ENCODE data around the gene PTPRH. TPM values are rescaled to one million over a fixed set of nuclear protein-coding genes. Genes with fewer than 3 reads are reported as not detected.
A peak's percentile ranks its signal among the peaks of the same experiment; 100 is the strongest.

PTPRH gene
- total and polyA plus RNA-seq, 3 donors from 2014 or later: 1.6 to 11.3 (median 6.0) TPM

DNA sequence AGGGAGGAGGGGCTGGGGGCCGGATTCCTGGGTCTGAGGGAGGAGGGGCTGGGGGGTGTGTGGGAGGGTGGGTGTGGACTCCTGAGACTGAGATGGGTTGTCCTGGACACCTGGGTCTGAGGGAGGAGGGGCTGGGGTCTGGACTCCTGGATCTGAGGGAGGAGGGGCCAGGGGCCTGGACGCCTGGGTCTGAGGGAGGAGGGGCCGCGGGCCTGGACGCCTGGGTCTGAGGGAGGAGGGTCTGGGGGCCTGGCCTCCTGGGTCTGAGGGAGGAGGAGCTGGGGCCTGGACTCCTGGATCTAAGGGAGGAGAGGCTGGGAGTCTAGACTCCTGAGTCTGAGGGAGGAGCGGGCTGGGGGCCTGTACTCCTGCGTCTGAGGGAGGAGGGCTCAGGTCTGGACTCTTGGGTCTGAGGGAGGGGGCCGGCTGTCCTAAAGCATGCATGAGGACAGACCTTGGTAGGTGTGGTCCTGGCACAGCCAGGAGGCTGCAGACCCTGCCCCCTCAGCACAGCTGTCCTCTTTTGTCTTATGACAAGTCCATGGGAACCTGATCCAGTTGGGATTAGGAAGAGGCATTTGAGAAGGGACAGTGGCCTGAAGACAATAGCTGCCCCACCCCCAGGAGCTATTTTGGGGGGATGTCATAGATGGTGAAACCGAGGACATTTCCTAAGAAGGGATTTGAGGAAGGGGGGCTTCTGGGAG is 61.6 kb downstream of the PTPRH start:
- no peak overlapping the region for H3K4me3 ChIP-seq
- H3K27ac ChIP-seq: no peak overlapping the region
- no peaks in the 10 kb centered on the region for H3K4me1 ChIP-seq
- DNase-seq: no peak
- no peaks in the 10 kb centered on the region for H3K36me3 ChIP-seq (ENCODE audit: low read depth, missing control alignments)
- TF ChIP-seq, protein P1, sequence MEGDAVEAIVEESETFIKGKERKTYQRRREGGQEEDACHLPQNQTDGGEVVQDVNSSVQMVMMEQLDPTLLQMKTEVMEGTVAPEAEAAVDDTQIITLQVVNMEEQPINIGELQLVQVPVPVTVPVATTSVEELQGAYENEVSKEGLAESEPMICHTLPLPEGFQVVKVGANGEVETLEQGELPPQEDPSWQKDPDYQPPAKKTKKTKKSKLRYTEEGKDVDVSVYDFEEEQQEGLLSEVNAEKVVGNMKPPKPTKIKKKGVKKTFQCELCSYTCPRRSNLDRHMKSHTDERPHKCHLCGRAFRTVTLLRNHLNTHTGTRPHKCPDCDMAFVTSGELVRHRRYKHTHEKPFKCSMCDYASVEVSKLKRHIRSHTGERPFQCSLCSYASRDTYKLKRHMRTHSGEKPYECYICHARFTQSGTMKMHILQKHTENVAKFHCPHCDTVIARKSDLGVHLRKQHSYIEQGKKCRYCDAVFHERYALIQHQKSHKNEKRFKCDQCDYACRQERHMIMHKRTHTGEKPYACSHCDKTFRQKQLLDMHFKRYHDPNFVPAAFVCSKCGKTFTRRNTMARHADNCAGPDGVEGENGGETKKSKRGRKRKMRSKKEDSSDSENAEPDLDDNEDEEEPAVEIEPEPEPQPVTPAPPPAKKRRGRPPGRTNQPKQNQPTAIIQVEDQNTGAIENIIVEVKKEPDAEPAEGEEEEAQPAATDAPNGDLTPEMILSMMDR (IDR thresholded peaks at IDR 0.05): no peak
- TF ChIP-seq POLR2A (IDR thresholded peaks at IDR 0.05): no peak
- intact Hi-C loops (cut with DNase I; ENCODE audit: low total_unique reads): no loop called here
- no peaks in the 10 kb centered on the region for H3K9me3 ChIP-seq
- 14 to 18% methylated on average over 5 to 7 of the region's 9 CpGs for WGBS, 2 donors
- no peaks in the 10 kb centered on the region for H3K27me3 ChIP-seq

DNA sequence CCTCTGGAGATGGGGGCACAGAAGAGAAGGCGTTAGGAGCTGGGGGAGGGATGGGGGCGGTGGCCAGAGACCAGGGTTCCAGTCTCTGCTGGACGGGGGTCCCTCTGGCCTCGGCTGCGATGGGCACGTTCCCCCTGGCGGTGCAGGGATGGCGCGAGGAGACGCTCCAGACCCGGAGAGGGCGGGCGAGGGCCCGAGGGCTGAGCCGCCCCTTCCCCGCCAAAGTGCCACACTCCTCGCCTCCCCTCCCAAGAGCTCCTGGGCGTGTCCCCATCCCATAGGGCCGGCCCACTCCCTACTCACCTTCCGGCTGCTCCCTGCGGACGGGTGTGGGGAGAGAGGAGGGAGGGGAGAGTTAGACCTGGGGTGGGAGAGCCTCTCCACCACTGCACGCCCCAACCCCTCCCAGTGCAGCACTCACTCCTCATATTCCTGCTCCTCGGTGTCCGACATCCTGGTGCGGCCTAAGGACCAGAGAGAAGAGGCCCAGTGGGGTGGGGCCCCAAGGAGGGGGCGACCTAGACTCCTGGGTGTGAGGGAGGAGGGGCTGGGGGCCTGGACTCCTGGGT is 62.5 kb downstream of the PTPRH start:
- intact Hi-C loops (cut with DNase I; ENCODE audit: low total_unique reads): no loop called here
- no peak for DNase-seq
- H3K4me3 ChIP-seq: peak overlapping the region; percentile 25 to 46
- H3K9me3 ChIP-seq: no peaks in the 10 kb centered on the region
- H3K4me1 ChIP-seq: no peaks in the 10 kb centered on the region
- no peaks in the 10 kb centered on the region for H3K27me3 ChIP-seq
- no peaks in the 10 kb centered on the region for H3K36me3 ChIP-seq (ENCODE audit: low read depth, missing control alignments)
- 2 to 3% methylated on average over 21 to 26 of the region's 27 CpGs for WGBS, 2 donors
- TF ChIP-seq, protein P1 (IDR thresholded peaks at IDR 0.05): no peak
- no peak for TF ChIP-seq POLR2A (IDR thresholded peaks at IDR 0.05)
- H3K27ac ChIP-seq: peak overlapping the region in 1 of 2 donors; percentile 4

DNA sequence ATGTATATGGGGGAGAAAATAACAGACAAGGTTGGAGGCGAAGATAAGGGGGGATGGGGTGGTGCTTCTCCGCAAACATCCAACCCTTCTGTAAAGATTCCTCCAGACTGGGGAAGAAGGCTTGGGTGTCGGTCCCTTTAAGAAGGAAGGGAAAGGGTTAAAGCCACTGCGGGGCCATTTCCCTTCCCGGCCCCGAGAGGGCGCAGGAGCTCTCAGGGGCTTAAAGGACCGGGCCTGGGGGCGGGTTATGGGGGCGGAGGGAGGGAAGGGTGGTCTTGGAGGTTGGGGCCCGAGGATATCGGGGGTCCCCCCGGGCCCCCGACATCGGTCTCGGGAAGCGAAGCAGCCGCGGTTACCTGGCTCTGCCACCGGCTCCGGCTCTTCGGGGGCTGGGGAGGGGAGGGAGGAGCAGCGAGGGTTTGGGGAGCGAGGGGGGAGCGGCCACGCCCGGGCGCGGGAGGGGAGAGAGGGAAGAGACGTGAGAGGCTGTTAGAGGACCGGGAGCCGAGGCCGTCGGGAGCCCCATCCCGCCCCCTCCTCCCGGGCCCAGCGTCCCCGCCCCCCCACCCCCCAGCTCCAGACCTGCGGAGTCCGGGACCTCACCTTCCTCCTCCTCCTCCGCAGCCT is 63.1 kb downstream of the PTPRH start:
- H3K4me1 ChIP-seq: no peaks in the 10 kb centered on the region
- peak overlapping the region; percentile 25 to 46 for H3K4me3 ChIP-seq
- no peaks in the 10 kb centered on the region for H3K27me3 ChIP-seq
- no peaks in the 10 kb centered on the region for H3K36me3 ChIP-seq (ENCODE audit: low read depth, missing control alignments)
- H3K9me3 ChIP-seq: no peaks in the 10 kb centered on the region
- peak overlapping the region in 1 of 2 donors; percentile 4 for H3K27ac ChIP-seq
- WGBS, 2 donors: 0% methylated on average over 18 to 24 of the region's 41 CpGs
- intact Hi-C loops (cut with DNase I; ENCODE audit: low total_unique reads): no loop called here
- TF ChIP-seq, protein P1 (IDR thresholded peaks at IDR 0.05): no peak
- TF ChIP-seq POLR2A (IDR thresholded peaks at IDR 0.05): no peak
- no peak for DNase-seq

DNA sequence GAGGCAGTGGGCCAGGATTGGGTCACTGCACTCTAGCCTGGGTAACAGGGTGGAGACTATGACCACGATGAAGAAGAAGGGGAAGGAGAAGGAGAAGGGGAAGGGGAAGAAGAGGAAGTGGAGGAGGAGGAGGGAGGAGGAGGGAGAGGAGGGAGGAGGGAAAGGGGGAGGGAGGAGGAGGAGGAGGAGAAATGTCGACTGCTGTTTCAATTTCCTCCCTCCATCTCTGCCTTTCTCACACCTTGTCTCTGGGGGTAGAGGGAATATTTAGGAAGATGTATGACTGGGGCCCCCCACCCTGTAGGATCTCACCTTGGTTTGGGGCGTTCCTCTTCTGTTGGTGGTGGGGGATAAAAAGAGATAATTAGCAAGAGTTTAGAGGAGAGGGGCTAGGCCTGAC is 64.1 kb downstream of the PTPRH start:
- no peaks in the 10 kb centered on the region for H3K4me1 ChIP-seq
- intact Hi-C loops (cut with DNase I; ENCODE audit: low total_unique reads): no loop called here
- 16 to 24% methylated on average over 3 of the region's 3 CpGs for WGBS, 2 donors
- no peak overlapping the region for H3K27ac ChIP-seq
- no peak for DNase-seq
- no peak for TF ChIP-seq POLR2A (IDR thresholded peaks at IDR 0.05)
- TF ChIP-seq, protein P1 (IDR thresholded peaks at IDR 0.05): no peak
- H3K36me3 ChIP-seq (ENCODE audit: low read depth, missing control alignments): no peaks in the 10 kb centered on the region
- no peaks in the 10 kb centered on the region for H3K9me3 ChIP-seq
- H3K27me3 ChIP-seq: no peaks in the 10 kb centered on the region
- H3K4me3 ChIP-seq: no peak overlapping the region

Data from testis (tissue), 3 donors.